Neural progenitor cell (in vitro differentiated cells): ENCODE measurements around the gene H6PD. TPM values are rescaled to one million over a fixed set of nuclear protein-coding genes. Genes with fewer than 3 reads are reported as not detected.
"Not testable (repeated sequence)": the region's sequence is repeated elsewhere in the genome, so short reads cannot be mapped to it uniquely, and the experiment has no call there.

Experiments used
- DNase-seq: peaks from one replicate; pipeline ENCODE4 v3.0.0-alpha.2; 2016; ENCODE audit warnings: low spot score
- H2AFZ ChIP-seq: fragments of 200-600 bp; sonication (generic); replicated peaks from 2 replicates; pipeline ENCODE4 v1.6.1; 2016; ENCODE audit warnings: antibody characterized with exemption
- H3F3A ChIP-seq: fragments of 200-600 bp; sonication (generic); 2 replicates; pipeline ENCODE4 v1.6.1; 2016; ENCODE audit warnings: antibody characterized with exemption, low read depth
- H3K27ac ChIP-seq: fragments of 200-600 bp; sonication (generic); 2 replicates; pipeline ENCODE4 v1.5.1; 2016; ENCODE audit warnings: mild to moderate bottlenecking
- H3K27me3 ChIP-seq: fragments of 200-600 bp; sonication (generic); 2 replicates; pipeline ENCODE4 v1.6.1; 2016; ENCODE audit warnings: mild to moderate bottlenecking, moderate library complexity
- H3K36me3 ChIP-seq: fragments of 200-600 bp; sonication (generic); 2 replicates; pipeline ENCODE4 v1.5.1; 2016
- H3K4me1 ChIP-seq: fragments of 200-600 bp; sonication (generic); 2 replicates; pipeline ENCODE4 v1.6.1; 2016; ENCODE audit warnings: mixed run types
- H3K4me2 ChIP-seq: fragments of 200-600 bp; sonication (generic); 2 replicates; pipeline ENCODE4 v1.6.1; 2016
- H3K4me3 ChIP-seq: fragments of 200-600 bp; sonication (generic); 2 replicates; pipeline ENCODE4 v1.5.1; 2016
- H3K79me2 ChIP-seq: fragments of 200-600 bp; sonication (generic); 2 replicates; pipeline ENCODE4 v1.6.1; 2016; ENCODE audit warnings: low read depth
- H3K9ac ChIP-seq: fragments of 200-600 bp; sonication (generic); 2 replicates; pipeline ENCODE4 v1.6.1; 2016
- H3K9me3 ChIP-seq: fragments of 200-600 bp; sonication (generic); 2 replicates; pipeline ENCODE4 v1.5.1; 2016; ENCODE audit warnings: low read depth
- H4K20me1 ChIP-seq: fragments of 200-600 bp; sonication (generic); 2 replicates; pipeline ENCODE4 v1.6.1; 2016; ENCODE audit warnings: low read depth
- H3K27ac Mint-ChIP-seq: 3 replicates; pipeline ENCODE4 v1.8.0; 2021; ENCODE audit warnings: mixed read lengths
- H3K27me3 Mint-ChIP-seq: 2 replicates; pipeline ENCODE4 v1.8.0; 2022; ENCODE audit warnings: low read depth, mild to moderate bottlenecking, inconsistent platforms, moderate library complexity, mixed read lengths; ENCODE audit not compliant: insufficient read depth
- H3K36me3 Mint-ChIP-seq: 3 replicates; pipeline ENCODE4 v1.8.0; 2021; ENCODE audit warnings: mixed read lengths
- H3K4me1 Mint-ChIP-seq: 3 replicates; pipeline ENCODE4 v1.8.0; 2021; ENCODE audit warnings: mixed read lengths
- H3K4me3 Mint-ChIP-seq: 3 replicates; pipeline ENCODE4 v1.8.0; 2021; ENCODE audit warnings: mild to moderate bottlenecking, moderate library complexity, mixed read lengths
- H3K9me3 Mint-ChIP-seq: 3 replicates; pipeline ENCODE4 v1.8.0; 2020; ENCODE audit warnings: mixed read lengths
- CTCF ChIP-seq: fragments of 200-600 bp; sonication (generic); IDR thresholded peaks from 2 replicates; pipeline ENCODE4 v1.5.1; 2017; ENCODE audit warnings: antibody characterized with exemption, mild to moderate bottlenecking
- EZH2 ChIP-seq: fragments of 200-600 bp; sonication (generic); IDR thresholded peaks from 2 replicates; pipeline ENCODE4 v1.6.1; 2017; ENCODE audit warnings: antibody characterized with exemption, mild to moderate bottlenecking, moderate library complexity
- EZH2phosphoT487 ChIP-seq: fragments of 200-600 bp; sonication (generic); IDR thresholded peaks from 2 replicates; pipeline ENCODE4 v1.6.1; 2017; ENCODE audit warnings: antibody characterized with exemption
- total RNA-seq: library from RNA; depleted of rRNA; stranded (reverse); fragments of >200 nt; gene quantifications from 2 replicates; pipeline ENCODE4 v1.2.3, GENCODE V29; 2015; ENCODE audit warnings: low replicate concordance

Gene H6PD
- total RNA-seq, 1 donor from 2014 or later = 6.0 TPM

- peaks cover 6% of the 10 kb centered on the region for H3F3A ChIP-seq
- H3K27ac ChIP-seq = no peak overlapping the region
- no peak overlapping the region for H3K4me2 ChIP-seq
- Mint-ChIP-seq H3K4me3 (no peak overlapping the region), H3K36me3 (no peaks in the 10 kb centered on the region), H3K4me1 (peaks cover 9% of the 10 kb centered on the region), H3K27me3 (peaks cover 6% of the 10 kb centered on the region), H3K27ac (no peak overlapping the region), H3K9me3 (no peaks in the 10 kb centered on the region)
- H3K36me3 ChIP-seq = no peaks in the 10 kb centered on the region
- H3K4me1 ChIP-seq = no peaks in the 10 kb centered on the region
- H3K9ac ChIP-seq = no peak overlapping the region
- H3K9me3 ChIP-seq = no peaks in the 10 kb centered on the region
- no peak for DNase-seq
- no peak overlapping the region for H2AFZ ChIP-seq
- peaks cover 5% of the 10 kb centered on the region for H4K20me1 ChIP-seq
- no peaks in the 10 kb centered on the region for H3K79me2 ChIP-seq
- no peak overlapping the region for H3K4me3 ChIP-seq
- peaks cover 14% of the 10 kb centered on the region for H3K27me3 ChIP-seq
- TF ChIP-seq EZH2 (no peak), CTCF (no peak), EZH2phosphoT487 (no peak)
Measured at GRCh38 chr1:9298282-9298681, 63.7 kb downstream of the H6PD start.

GRCh38 chr1:9299571-9300541 lies 65.3 kb downstream of the H6PD start:
- not testable (repeated sequence) for H2AFZ ChIP-seq, H3K27me3 Mint-ChIP-seq, DNase-seq, H3K4me3 Mint-ChIP-seq, H3K9me3 ChIP-seq, H3K27ac Mint-ChIP-seq, H3K4me1 ChIP-seq, H3K9me3 Mint-ChIP-seq, H3K4me1 Mint-ChIP-seq, H3K4me2 ChIP-seq, H4K20me1 ChIP-seq, H3K36me3 Mint-ChIP-seq, H3F3A ChIP-seq, H3K4me3 ChIP-seq, H3K36me3 ChIP-seq, H3K9ac ChIP-seq, H3K79me2 ChIP-seq, H3K27ac ChIP-seq, H3K27me3 ChIP-seq

- Histone ChIP-seq H3K4me1 (no peaks in the 10 kb centered on the region), H3F3A (no peaks in the 10 kb centered on the region), H4K20me1 (no peaks in the 10 kb centered on the region), H3K4me2 (no peak overlapping the region), H3K36me3 (no peaks in the 10 kb centered on the region), H3K9me3 (no peaks in the 10 kb centered on the region), H2AFZ (no peak overlapping the region), H3K9ac (no peak overlapping the region), H3K79me2 (no peaks in the 10 kb centered on the region), H3K4me3 (no peak overlapping the region), H3K27ac (no peak overlapping the region), H3K27me3 (no peaks in the 10 kb centered on the region)
- Mint-ChIP-seq H3K27ac (no peak overlapping the region), H3K36me3 (no peaks in the 10 kb centered on the region), H3K9me3 (no peaks in the 10 kb centered on the region), H3K27me3 (peaks cover 6% of the 10 kb centered on the region), H3K4me1 (peaks cover 4% of the 10 kb centered on the region), H3K4me3 (no peak overlapping the region)
- TF ChIP-seq EZH2phosphoT487 = no peak
- no peak for TF ChIP-seq CTCF
- no peak for TF ChIP-seq EZH2
- no peak for DNase-seq
Measured at GRCh38 chr1:9300573-9300972, 66.0 kb downstream of the H6PD start.
